Measurements from ENCODE around the gene GABRA1. TPM values are rescaled to one million over a fixed set of nuclear protein-coding genes. Genes with fewer than 3 reads are reported as not detected.

The GABRA1 gene
- total RNA-seq, 1 experiment from 2014 or later, result not detected

GRCh38 chr5:161925960-161926359 lies 78.0 kb downstream of the GABRA1 start:
- H3K9me3 Mint-ChIP-seq (ENCODE audit: unreplicated experiment), result peaks cover 9% of the 10 kb centered on the region
- BruUV-seq (replicated peaks), result no TSS peak
- peaks cover 6% of the 10 kb centered on the region for H3K27me3 Mint-ChIP-seq (ENCODE audit: insufficient read depth, unreplicated experiment)
- Histone ChIP-seq H3K27me3 (replicated peaks; ENCODE audit: control insufficient read depth, insufficient read depth, low read length) (no peaks in the 10 kb centered on the region), H3K4me3 (ENCODE audit: low read depth, low read length) (no peak overlapping the region), H3K36me3 (ENCODE audit: control insufficient read depth, insufficient read depth, low read length) (no peaks in the 10 kb centered on the region), H3K9me3 (peaks cover 5% of the 10 kb centered on the region; the same call in 1 of the 2 replicates), H3K4me1 (no peaks in the 10 kb centered on the region)
- H3K4me1 Mint-ChIP-seq (ENCODE audit: low read depth, unreplicated experiment), result no peaks in the 10 kb centered on the region
- TF ChIP-seq CTCF (IDR thresholded peaks at IDR 0.05; ENCODE audit: insufficient read depth in 1 of 2, low read depth in 1 of 2, low read length in 1 of 2, severe bottlenecking in 1 of 2, unreplicated experiment in 1 of 2), result no peak
- H3K4me3 Mint-ChIP-seq (ENCODE audit: unreplicated experiment), result no peak overlapping the region
- no peak overlapping the region for H3K27ac Mint-ChIP-seq (ENCODE audit: unreplicated experiment)
- POLR2A ChIA-PET, result no interaction called here
- DNase-seq, result peak in 1 of 2 experiments; percentile 1
- CTCF ChIA-PET, result interaction anchor here (0.7 kb wide), 1 partner anchor 510 kb away, joined by 3 read pairs; no protein-coding TSS in a partner anchor
- intact Hi-C loops (cut with micrococcal nuclease; ENCODE audit: unreplicated experiment), result no loop called here
- no peaks in the 10 kb centered on the region for H3K36me3 Mint-ChIP-seq (ENCODE audit: insufficient read depth, unreplicated experiment)

- ChIA-PET POLR2A (no interaction called here), CTCF (no interaction called here)
- no peaks in the 10 kb centered on the region for H3K36me3 Mint-ChIP-seq (ENCODE audit: insufficient read depth, unreplicated experiment)
- TF ChIP-seq CTCF (IDR thresholded peaks at IDR 0.05; ENCODE audit: insufficient read depth in 1 of 2, low read depth in 1 of 2, low read length in 1 of 2, severe bottlenecking in 1 of 2, unreplicated experiment in 1 of 2), result no peak
- no peaks in the 10 kb centered on the region for H3K4me1 Mint-ChIP-seq (ENCODE audit: low read depth, unreplicated experiment)
- Histone ChIP-seq H3K27me3 (replicated peaks; ENCODE audit: control insufficient read depth, insufficient read depth, low read length) (no peaks in the 10 kb centered on the region), H3K4me1 (no peaks in the 10 kb centered on the region), H3K4me3 (ENCODE audit: low read depth, low read length) (no peak overlapping the region), H3K36me3 (ENCODE audit: control insufficient read depth, insufficient read depth, low read length) (no peaks in the 10 kb centered on the region), H3K9me3 (no peaks in the 10 kb centered on the region)
- no peak overlapping the region for H3K27ac Mint-ChIP-seq (ENCODE audit: unreplicated experiment)
- intact Hi-C loops (cut with micrococcal nuclease; ENCODE audit: unreplicated experiment), result no loop called here
- no peak overlapping the region for H3K4me3 Mint-ChIP-seq (ENCODE audit: unreplicated experiment)
- DNase-seq, result no peak
- no TSS peak for BruUV-seq (replicated peaks)
- H3K27me3 Mint-ChIP-seq (ENCODE audit: insufficient read depth, unreplicated experiment), result no peaks in the 10 kb centered on the region
- no peaks in the 10 kb centered on the region for H3K9me3 Mint-ChIP-seq (ENCODE audit: unreplicated experiment)
These were observed 86.6 kb downstream of the GABRA1 start for GRCh38 chr5:161934486-161934885.

GRCh38 chr5:161944974-161945373 lies 97.1 kb downstream of the GABRA1 start:
- Histone ChIP-seq H3K9me3 (no peaks in the 10 kb centered on the region), H3K36me3 (ENCODE audit: control insufficient read depth, insufficient read depth, low read length) (no peaks in the 10 kb centered on the region), H3K27me3 (replicated peaks; ENCODE audit: control insufficient read depth, insufficient read depth, low read length) (no peaks in the 10 kb centered on the region), H3K4me3 (ENCODE audit: low read depth, low read length) (no peak overlapping the region), H3K4me1 (no peaks in the 10 kb centered on the region)
- ChIA-PET CTCF (no interaction called here), POLR2A (no interaction called here)
- Mint-ChIP-seq H3K9me3 (ENCODE audit: unreplicated experiment) (no peaks in the 10 kb centered on the region), H3K27ac (ENCODE audit: unreplicated experiment) (no peak overlapping the region), H3K4me3 (ENCODE audit: unreplicated experiment) (no peak overlapping the region), H3K36me3 (ENCODE audit: insufficient read depth, unreplicated experiment) (no peaks in the 10 kb centered on the region), H3K4me1 (ENCODE audit: low read depth, unreplicated experiment) (no peaks in the 10 kb centered on the region), H3K27me3 (ENCODE audit: insufficient read depth, unreplicated experiment) (no peaks in the 10 kb centered on the region)
- DNase-seq, result no peak
- TF ChIP-seq CTCF (IDR thresholded peaks at IDR 0.05; ENCODE audit: insufficient read depth in 1 of 2, low read depth in 1 of 2, low read length in 1 of 2, severe bottlenecking in 1 of 2, unreplicated experiment in 1 of 2), result no peak
- intact Hi-C loops (cut with micrococcal nuclease; ENCODE audit: unreplicated experiment), result no loop called here
- BruUV-seq (replicated peaks), result no TSS peak

Data from Caco-2 (cell line).